Measurements from ENCODE around the gene TRIM40.
"Not testable (repeated sequence)": the region's sequence is repeated elsewhere in the genome, so short reads cannot be mapped to it uniquely, and the experiment has no call there.

TRIM40 gene

GRCh38 chr6:30136570-30137286 is 788 bp downstream of the TRIM40 start:
- no peak overlapping the region for H3K4me3 ChIP-seq (ENCODE audit: control insufficient read depth, low read depth, low read length)
- no peak for TF ChIP-seq CTCF (IDR thresholded peaks at IDR 0.05; ENCODE audit: control insufficient read depth, insufficient read depth, low read depth, low read length, missing control alignments)
- no peak for DNase-seq (ENCODE audit: low read depth)

- not testable (repeated sequence) for DNase-seq (ENCODE audit: low read depth); H3K4me3 ChIP-seq (ENCODE audit: control insufficient read depth, low read depth, low read length)
These were observed 4.3 kb downstream of the TRIM40 start for GRCh38 chr6:30140240-30140639.

GRCh38 chr6:30142665-30143064 is 6.7 kb downstream of the TRIM40 start:
- DNase-seq (ENCODE audit: low read depth), result no peak
- H3K4me3 ChIP-seq (ENCODE audit: control insufficient read depth, low read depth, low read length), result no peak overlapping the region
- no peak for TF ChIP-seq CTCF (IDR thresholded peaks at IDR 0.05; ENCODE audit: control insufficient read depth, insufficient read depth, low read depth, low read length, missing control alignments)

GRCh38 chr6:30143780-30144179 is 7.8 kb downstream of the TRIM40 start:
- DNase-seq (ENCODE audit: low read depth), result no peak
- no peak overlapping the region for H3K4me3 ChIP-seq (ENCODE audit: control insufficient read depth, low read depth, low read length)
- TF ChIP-seq CTCF (IDR thresholded peaks at IDR 0.05; ENCODE audit: control insufficient read depth, insufficient read depth, low read depth, low read length, missing control alignments), result no peak

GRCh38 chr6:30144811-30145210 is 8.9 kb downstream of the TRIM40 start:
- no peak overlapping the region for H3K4me3 ChIP-seq (ENCODE audit: control insufficient read depth, low read depth, low read length)
- no peak for DNase-seq (ENCODE audit: low read depth)
- no peak for TF ChIP-seq CTCF (IDR thresholded peaks at IDR 0.05; ENCODE audit: control insufficient read depth, insufficient read depth, low read depth, low read length, missing control alignments)

GRCh38 chr6:30145818-30146217 is 9.9 kb downstream of the TRIM40 start:
- DNase-seq (ENCODE audit: low read depth), result no peak
- H3K4me3 ChIP-seq (ENCODE audit: control insufficient read depth, low read depth, low read length), result no peak overlapping the region
- TF ChIP-seq CTCF (IDR thresholded peaks at IDR 0.05; ENCODE audit: control insufficient read depth, insufficient read depth, low read depth, low read length, missing control alignments), result no peak

GRCh38 chr6:30147096-30147495 is 11.2 kb downstream of the TRIM40 start:
- DNase-seq (ENCODE audit: low read depth), result no peak
- no peak overlapping the region for H3K4me3 ChIP-seq (ENCODE audit: control insufficient read depth, low read depth, low read length)
- no peak for TF ChIP-seq CTCF (IDR thresholded peaks at IDR 0.05; ENCODE audit: control insufficient read depth, insufficient read depth, low read depth, low read length, missing control alignments)
